H1 (cell line): ENCODE results near the gene TEAD4. TPM values are rescaled to one million over a fixed set of nuclear protein-coding genes. Genes with fewer than 3 reads are reported as not detected.

Source experiments
- CTCF ChIA-PET: fragments of 300-600 bp; sonication (Branson Sonifier 250); formaldehyde crosslinking; loops from one replicate; lab custom pipeline; 2021; ENCODE audit not compliant: partially characterized antibody; lab: Charles Lee
- POLR2A ChIA-PET: fragments of 300-600 bp; sonication (Branson Sonifier 250); formaldehyde crosslinking; loops from one replicate; lab custom pipeline; 2021; ENCODE audit warnings: inconsistent platforms; ENCODE audit not compliant: partially characterized antibody; lab: Charles Lee
- DNase-seq, 2 experiments: peaks; one replicate each; pipeline versions ENCODE4 v3.0.0 to v3.0.0-alpha.2; 2010 to 2022; ENCODE audit warnings: low spot score in 2 of 2, low read depth in 1 of 2, mixed read lengths in 1 of 2
- FAIRE-seq: peaks from 2 replicates; lab custom pipeline; 2011; peaks lifted over from hg19 to GRCh38; lab: Jason Lieb, UNC
- H2AFZ ChIP-seq: 2 replicates; pipeline ENCODE4 v1.8.1; 2012; ENCODE audit warnings: low read length, inconsistent platforms
- H2AK5ac ChIP-seq: 2 replicates; pipeline ENCODE4 v1.6.1; 2013; ENCODE audit warnings: low read depth, low read length
- H2BK120ac ChIP-seq: replicated peaks from 2 replicates; pipeline ENCODE3; 2013; ENCODE audit warnings: low read depth, low read length, inconsistent platforms
- H2BK12ac ChIP-seq: 2 replicates; pipeline ENCODE4 v1.6.1; 2013; ENCODE audit warnings: low read depth, low read length
- H2BK15ac ChIP-seq: 2 replicates; pipeline ENCODE4 v1.6.1; 2013; ENCODE audit warnings: low read length
- H2BK20ac ChIP-seq: 2 replicates; pipeline ENCODE4 v1.6.1; 2013; ENCODE audit warnings: low read length
- H2BK5ac ChIP-seq: 2 replicates; pipeline ENCODE4 v1.6.1; 2013; ENCODE audit warnings: low read depth, low read length
- H3K14ac ChIP-seq: 2 replicates; pipeline ENCODE4 v1.6.1; 2013; ENCODE audit warnings: inconsistent platforms; ENCODE audit not compliant: insufficient read length
- H3K18ac ChIP-seq: 2 replicates; pipeline ENCODE4 v1.6.1; 2013; ENCODE audit warnings: low read length; ENCODE audit errors: extremely low read depth
- H3K23ac ChIP-seq: 2 replicates; pipeline ENCODE4 v1.6.1; 2013; ENCODE audit warnings: inconsistent platforms; ENCODE audit not compliant: insufficient read length
- H3K23me2 ChIP-seq: 2 replicates; pipeline ENCODE4 v1.6.1; 2013; ENCODE audit warnings: low read depth, low read length
- H3K27ac ChIP-seq: 2 replicates; pipeline ENCODE4 v1.6.1; 2011; ENCODE audit warnings: low read depth, low read length, inconsistent platforms
- H3K27me3 ChIP-seq, 4 experiments: replicated peaks in 1 of 4; 1 replicate in 1 of 4; 2 replicates in 3 of 4; pipeline versions ENCODE4 v1.6.1 to v1.8.1; 2011 to 2013; ENCODE audit warnings: low read length in 3 of 4, mild to moderate bottlenecking in 3 of 4, inconsistent platforms in 2 of 4, mixed read lengths in 2 of 4, moderate library complexity in 1 of 4; ENCODE audit not compliant: control insufficient read depth in 3 of 4, insufficient read depth in 3 of 4; ENCODE audit errors: extremely low read depth in 1 of 4
- H3K36me3 ChIP-seq, 4 experiments: 2 replicates each; pipeline versions ENCODE4 v1.6.1 to v1.8.1; 2011 to 2013; ENCODE audit warnings: mild to moderate bottlenecking in 4 of 4, low read length in 3 of 4, moderate library complexity in 2 of 4, control low read depth in 1 of 4, inconsistent platforms in 1 of 4; ENCODE audit not compliant: insufficient read depth in 4 of 4, control insufficient read depth in 2 of 4
- H3K4ac ChIP-seq: replicated peaks from 2 replicates; pipeline ENCODE3; 2013; ENCODE audit warnings: low read length, low read depth, mixed read lengths, inconsistent platforms; ENCODE audit not compliant: insufficient read length
- H3K4me1 ChIP-seq, 4 experiments: replicated peaks in 1 of 4; 1 replicate in 1 of 4; 2 replicates in 3 of 4; pipeline versions ENCODE4 v1.6.1 to v1.8.1; 2011 to 2013; ENCODE audit warnings: low read length in 3 of 4, inconsistent platforms in 2 of 4, mixed read lengths in 1 of 4; ENCODE audit not compliant: insufficient read depth in 4 of 4, control insufficient read depth in 3 of 4
- H3K4me2 ChIP-seq, 2 experiments: 2 replicates each; pipeline versions ENCODE4 v1.6.1 to v1.8.1; 2011 to 2013; ENCODE audit warnings: low read depth in 2 of 2, low read length in 2 of 2, control low read depth in 1 of 2, inconsistent platforms in 1 of 2, mild to moderate bottlenecking in 1 of 2; ENCODE audit not compliant: insufficient read depth in 1 of 2
- H3K4me3 ChIP-seq, 4 experiments: fragments of 200-600, 300-600 bp in 1 of 4; sonication (generic), shearing (Covaris generic), sonication (Bioruptor Twin) in 1 of 4; 2 replicates each; pipeline versions ENCODE4 v1.5.1 to v1.8.1; 2011 to 2016; ENCODE audit warnings: low read length in 4 of 4, low read depth in 3 of 4, control low read depth in 2 of 4, inconsistent platforms in 2 of 4, mild to moderate bottlenecking in 2 of 4, mixed read lengths in 1 of 4, moderate library complexity in 1 of 4; ENCODE audit not compliant: insufficient read depth in 2 of 4; ENCODE audit errors: extremely low read depth in 1 of 4
- H3K56ac ChIP-seq: replicated peaks from 2 replicates; pipeline ENCODE3; 2013; ENCODE audit warnings: low read depth, mild to moderate bottlenecking, mixed read lengths, low read length, inconsistent platforms; ENCODE audit not compliant: insufficient read length
- H3K79me1 ChIP-seq: 2 replicates; pipeline ENCODE4 v1.6.1; 2013; ENCODE audit warnings: low read depth, low read length, control low read depth
- H3K79me2 ChIP-seq, 2 experiments: 2 replicates each; pipeline versions ENCODE4 v1.6.1 to v1.8.1; 2012 to 2013; ENCODE audit warnings: low read length in 2 of 2, mild to moderate bottlenecking in 2 of 2, inconsistent platforms in 1 of 2; ENCODE audit not compliant: insufficient read depth in 2 of 2, control insufficient read depth in 1 of 2
- H3K9ac ChIP-seq, 4 experiments: replicated peaks in 1 of 4; 1 replicate in 1 of 4; 2 replicates in 3 of 4; pipeline versions ENCODE4 v1.6.1 to v1.8.1; 2011 to 2013; ENCODE audit warnings: low read depth in 3 of 4, low read length in 3 of 4, control low read depth in 2 of 4, mild to moderate bottlenecking in 2 of 4, moderate library complexity in 2 of 4, inconsistent platforms in 1 of 4; ENCODE audit errors: extremely low read depth in 1 of 4
- H3K9me3 ChIP-seq, 2 experiments: 2 replicates each; pipeline versions ENCODE4 v1.6.1 to v1.8.1; 2012 to 2013; ENCODE audit warnings: mild to moderate bottlenecking in 2 of 2, moderate library complexity in 2 of 2, control low read depth in 1 of 2, inconsistent platforms in 1 of 2, low read depth in 1 of 2, low read length in 1 of 2, mixed read lengths in 1 of 2; ENCODE audit not compliant: insufficient read depth in 2 of 2
- H4K20me1 ChIP-seq, 2 experiments: replicated peaks in 1 of 2; 2 replicates each; pipeline versions ENCODE3 to v1.8.1; 2011 to 2013; ENCODE audit warnings: inconsistent platforms in 2 of 2, low read length in 2 of 2, mild to moderate bottlenecking in 1 of 2; ENCODE audit not compliant: insufficient read depth in 2 of 2, control insufficient read depth in 1 of 2
- H4K5ac ChIP-seq: 2 replicates; pipeline ENCODE4 v1.6.1; 2013; ENCODE audit warnings: low read length, low read depth, mixed read lengths, inconsistent platforms; ENCODE audit not compliant: insufficient read length
- H4K8ac ChIP-seq: 2 replicates; pipeline ENCODE4 v1.8.0; 2013; ENCODE audit warnings: mild to moderate bottlenecking, moderate library complexity, low read length, inconsistent platforms; ENCODE audit not compliant: insufficient read depth; ENCODE audit errors: extremely low read depth
- H4K91ac ChIP-seq: replicated peaks from 2 replicates; pipeline ENCODE3; 2013; ENCODE audit warnings: low read length, mixed read lengths, inconsistent platforms; ENCODE audit not compliant: insufficient read length
- BCL11A ChIP-seq, 2 experiments: IDR thresholded peaks; one replicate each; pipeline ENCODE4 v1.6.1; 2011; ENCODE audit warnings: low read depth in 2 of 2, low read length in 2 of 2, mild to moderate bottlenecking in 2 of 2
- BRCA1 ChIP-seq: IDR thresholded peaks from 2 replicates; pipeline ENCODE4 v1.6.1; 2012; ENCODE audit warnings: low read depth, low read length, improper control_type of control experiment
- CBX5 ChIP-seq: fragments of 300-800, 300-1000 bp; sonication (generic); IDR thresholded peaks from 2 replicates; pipeline ENCODE4 v1.7.1; 2016; ENCODE audit warnings: antibody characterized with exemption, low read length, low read depth
- EGR1 ChIP-seq: IDR thresholded peaks from 2 replicates; pipeline ENCODE4 v1.6.1; 2011; ENCODE audit warnings: low read depth, low read length, borderline replicate concordance
- FOSL1 ChIP-seq: IDR thresholded peaks from 2 replicates; pipeline ENCODE4 v1.6.1; 2011; ENCODE audit warnings: mild to moderate bottlenecking, low read depth, low read length, moderate library complexity; ENCODE audit not compliant: insufficient read depth
- POLR2AphosphoS5 ChIP-seq: IDR thresholded peaks from 2 replicates; pipeline ENCODE4 v1.6.1; 2011; ENCODE audit warnings: low read depth, low read length
- RFX5 ChIP-seq: IDR thresholded peaks from 2 replicates; pipeline ENCODE4 v1.6.1; 2011; ENCODE audit warnings: low read depth, low read length, improper control_type of control experiment, borderline replicate concordance
- SP4 ChIP-seq: IDR thresholded peaks from 2 replicates; pipeline ENCODE4 v1.6.1; 2012; ENCODE audit warnings: low read length, inconsistent platforms
- TAF7 ChIP-seq: optimal IDR thresholded peaks from 2 replicates; pipeline ENCODE3; 2011; ENCODE audit warnings: low read depth, mild to moderate bottlenecking, inconsistent platforms, low read length, moderate library complexity, borderline replicate concordance
- TBP ChIP-seq: IDR thresholded peaks from 2 replicates; pipeline ENCODE4 v1.6.1; 2011; ENCODE audit warnings: low read depth, low read length, improper control_type of control experiment
- YY1 ChIP-seq: IDR thresholded peaks from 2 replicates; pipeline ENCODE4 v1.6.1; 2011; ENCODE audit warnings: low read depth, mild to moderate bottlenecking, low read length
- WGBS, 2 experiments: shearing (Covaris generic) in 1 of 2; methylation state at CpG; one replicate each; pipeline versions ENCODE4 v1.1.6 to v1.1.7; 2013 to 2015; ENCODE audit warnings: low lambda C conversion rate in 2 of 2, mixed read lengths in 2 of 2, inconsistent platforms in 1 of 2, low coverage in 1 of 2, missing lambda C conversion rate in 1 of 2; ENCODE audit not compliant: insufficient replicate concordance in 2 of 2, insufficient coverage in 1 of 2, insufficient read length in 1 of 2; ENCODE audit errors: extremely low coverage in 1 of 2, missing lambda C conversion rate in 1 of 2; 5-methylcytosine and 5-hydroxymethylcytosine counted together
- long read RNA-seq, 2 experiments: library from RNA in 1 of 2; library from capped mRNA in 1 of 2; stranded (forward); transcript quantifications; one replicate each; pipeline ENCODE4 v2.0.0, GENCODE V29; 2021; ENCODE audit warnings: inconsistent platforms in 1 of 2
- polyA minus RNA-seq, 3 experiments: library from RNA; depleted of rRNA, polyadenylated mRNA; stranded (reverse); fragments of >200 nt; gene quantifications; 1 replicate in 2 of 3; 2 replicates in 1 of 3; pipeline ENCODE4 v1.2.3, GENCODE V29; 2011
- polyA plus RNA-seq, 7 experiments: library from polyadenylated mRNA; depleted of rRNA in 3 of 7; stranded (reverse) in 5 of 7; unstranded in 2 of 7; fragments of >200 nt in 5 of 7; fragments of 200-250 nt in 2 of 7; gene quantifications; 1 replicate in 5 of 7; 2 replicates in 1 of 7; 4 replicates in 1 of 7; pipeline versions ENCODE4 v1.2.1 to v1.2.3, GENCODE V29; 2011 to 2013; ENCODE audit warnings: missing spikeins in 2 of 7, mixed read lengths in 2 of 7
- total RNA-seq: library from RNA; stranded (reverse); fragmentation: NEBNext Ultra II Directional; extraction: Animal tissue kit (Norgen Biotek cat#: 25700); gene quantifications from 2 replicates; pipeline ENCODE4 v1.2.1, GENCODE V29; 2021

TEAD4 gene
- total RNA-seq (116 TPM in 2 replicates), polyA plus RNA-seq (2011; rRNA removed) (56.7 and 90.1 TPM in 2 replicates), polyA minus RNA-seq (2011; rRNA and poly(A)+ RNA removed) (53.3 and 61.0 TPM in 2 replicates)
- polyA plus RNA-seq (2011; cell fraction: cytosol; rRNA removed) = 73.5 TPM
- 80.7 TPM for polyA plus RNA-seq (2011; cell fraction: nucleus; rRNA removed)
- 61.3 to 87.1 TPM (median 74.6 TPM) in 4 replicates for polyA plus RNA-seq (2012, experiment 1 of 2)
- 80.7 TPM for polyA plus RNA-seq (2012, experiment 2 of 2)
- polyA plus RNA-seq (2013, experiment 1 of 2) = 69.8 TPM
- polyA plus RNA-seq (2013, experiment 2 of 2) = 72.8 TPM
- polyA minus RNA-seq (2011; cell fraction: cytosol; rRNA and poly(A)+ RNA removed) = 73.5 TPM
- polyA minus RNA-seq (2011; cell fraction: nucleus; rRNA and poly(A)+ RNA removed) = 47.6 TPM
- long read RNA-seq, experiment 1, transcript TEAD4-202 (13 exons, 1,690 nt) = major isoform, 12 of 58 reads
- long read RNA-seq, experiment 1, partial matches to known transcripts = 36 of 58 reads
- long read RNA-seq, experiment 1, other reads (novel, unspliced or antisense) = 9 of 58 reads
- long read RNA-seq, experiment 2, partial matches to known transcripts = 3 of 9 reads
- long read RNA-seq, experiment 2, other reads (novel, unspliced or antisense) = 1 of 9 reads

GRCh38 chr12:2959192-2959504 lies at the start of gene TEAD4:
Gene TEAD4, plus strand, starts transcription at chr12:2959397.
- H3K9ac ChIP-seq = peak within 1 kb of the TSS; percentile 73 to 95 (median 88)
- peak within 1 kb of the TSS; percentile 75; the same call in 1 of the 2 replicates for H2BK15ac ChIP-seq
- H3K18ac ChIP-seq = peak within 1 kb of the TSS; percentile 97
- H3K27ac ChIP-seq = peak within 1 kb of the TSS; percentile 82; the same call in 1 of the 2 replicates
- peak within 1 kb of the TSS; percentile 88 for H4K8ac ChIP-seq
- 0 out of 2 replicates have a peak within 1 kb of the TSS, but pooled peaks have one; percentile 1 for H2BK20ac ChIP-seq
- peak within 1 kb of the TSS; percentile 97 for H2BK5ac ChIP-seq
- CTCF ChIA-PET = interaction anchor here (0.9 to 3.0 kb wide), 4 partner anchors 9 to 74 kb away, joined by 4 to 13 read pairs (median 6); no protein-coding TSS in a partner anchor
- peak within 1 kb of the TSS; percentile 78 for H3K56ac ChIP-seq
- peak within 1 kb of the TSS; percentile 97 for H4K91ac ChIP-seq
- H3K4me2 ChIP-seq = peak within 1 kb of the TSS; percentile 97 to 99
- no peaks in the 10 kb centered on the region for H3K36me3 ChIP-seq
- peak within 1 kb of the TSS; percentile 55; the same call in 1 of the 2 replicates for H2AK5ac ChIP-seq
- H3K4me3 ChIP-seq = peak within 1 kb of the TSS; percentile 62 to 87 (median 72)
- no peaks in the 10 kb centered on the region for H3K9me3 ChIP-seq
- H2AFZ ChIP-seq = peak within 1 kb of the TSS; percentile 96; the same call in 1 of the 2 replicates
- peaks cover 26% of the 10 kb centered on the region for H3K23me2 ChIP-seq
- H2BK12ac ChIP-seq = peak within 1 kb of the TSS; percentile 92
- H4K20me1 ChIP-seq = peaks cover 3 to 11% of the 10 kb centered on the region in 2 experiments
- peak within 1 kb of the TSS; percentile 87 for H3K4ac ChIP-seq
- no peak within 1 kb of the TSS for H3K14ac ChIP-seq
- DNase-seq (peak in 1 of 2 experiments; percentile 87), FAIRE-seq (no peak)
- peak within 1 kb of the TSS; percentile 85 for H4K5ac ChIP-seq
- peaks cover 10 to 43% of the 10 kb centered on the region in 2 experiments; a peak in 3 of 4 replicates for H3K79me2 ChIP-seq
- H3K27me3 ChIP-seq = peaks cover 0 to 6% (median 3%) of the 10 kb centered on the region in 4 experiments; a peak in 4 of 7 replicates
- H3K23ac ChIP-seq = no peak within 1 kb of the TSS
- peaks cover 5% of the 10 kb centered on the region; the same call in 1 of the 2 replicates for H3K79me1 ChIP-seq
- H3K4me1 ChIP-seq = peaks cover 11 to 35% (median 19%) of the 10 kb centered on the region in 4 experiments
- 0% methylated on average over 1 of the region's 50 CpGs; no CpG with 5 or more reads in 1 of the 2 experiments for WGBS, 2 experiments
- H2BK120ac ChIP-seq = peak within 1 kb of the TSS; percentile 81
- POLR2A ChIA-PET = interaction anchor here (0.9 to 2.1 kb wide), 13 partner anchors 10 to 147 kb away, joined by 3 to 8 read pairs (median 4); partner anchors contain the start of gene ITFG2
- TF ChIP-seq BRCA1 (no peak), SP4 (no peak), CBX5 (no peak), BCL11A (IDR thresholded peaks at IDR 0.05; ENCODE audit: low read depth in 2 of 2, low read length in 2 of 2) (peak in 1 of 2 experiments; percentile 13), POLR2AphosphoS5 (peak; percentile 90), FOSL1 (no peak), EGR1 (0 out of 2 replicates have a peak, but pooled peaks have one; percentile 34), TAF7 (peak; percentile 48), RFX5 (no peak), YY1 (no peak), TBP (peak; percentile 31; the same call in 1 of the 2 replicates)
